ENCODE measurements around the gene NYAP2. TPM values are rescaled to one million over a fixed set of nuclear protein-coding genes. Genes with fewer than 3 reads are reported as not detected.

Gene NYAP2
- total RNA-seq (2014; rRNA removed; shearing (Covaris generic)) = not detected in 2 replicates

DNA sequence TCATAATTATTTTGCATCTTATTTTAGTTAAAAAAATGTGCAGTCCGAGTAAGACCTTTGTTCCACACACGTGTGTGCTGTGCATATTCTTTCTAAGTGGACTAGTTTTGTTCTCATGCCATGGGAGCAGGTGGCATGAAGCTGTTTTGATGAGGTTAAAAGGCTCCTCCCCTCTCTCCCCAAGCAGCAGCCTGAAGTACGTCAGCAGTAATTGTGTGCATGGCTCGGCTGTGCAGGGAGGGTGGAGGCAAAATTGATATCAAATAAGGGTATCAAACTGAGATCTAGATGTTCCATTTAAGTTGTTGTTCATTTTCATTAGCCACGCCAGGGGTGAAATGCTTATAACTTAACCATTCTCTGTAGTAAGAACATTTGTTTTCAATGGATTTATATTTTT lies at the start of gene NYAP2:
TSS of gene NYAP2 (plus strand) at position 207 of the 400 bp plus-strand sequence. CDS start 9,171 bp downstream, outside the sequence.
- DNase-seq (ENCODE audit: low read depth) = no peak

DNA sequence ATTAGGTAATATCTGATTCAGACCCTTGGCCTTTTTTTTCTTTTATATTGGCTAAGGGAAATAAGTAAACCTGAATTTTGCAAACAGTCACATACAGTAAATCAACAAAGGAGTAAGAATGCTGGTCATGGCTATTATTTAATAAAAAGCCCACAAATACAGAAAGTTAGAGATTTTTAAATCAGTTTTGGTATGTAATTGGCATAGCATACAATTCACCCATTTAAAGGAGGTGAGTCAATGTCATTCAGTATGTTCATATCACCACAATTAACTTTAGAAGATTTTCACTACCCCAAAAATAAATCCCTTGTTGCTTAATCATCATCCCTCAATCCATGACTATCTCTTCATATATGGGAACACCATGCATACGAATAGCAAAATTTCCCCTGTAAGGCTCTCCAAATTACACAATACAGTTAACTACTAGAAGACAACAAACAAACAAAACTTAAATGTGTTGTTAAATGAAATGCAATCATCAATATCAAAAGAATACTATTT lies 45.9 kb upstream of the NYAP2 start:
- peak; percentile 59 for DNase-seq (ENCODE audit: low read depth)

DNA sequence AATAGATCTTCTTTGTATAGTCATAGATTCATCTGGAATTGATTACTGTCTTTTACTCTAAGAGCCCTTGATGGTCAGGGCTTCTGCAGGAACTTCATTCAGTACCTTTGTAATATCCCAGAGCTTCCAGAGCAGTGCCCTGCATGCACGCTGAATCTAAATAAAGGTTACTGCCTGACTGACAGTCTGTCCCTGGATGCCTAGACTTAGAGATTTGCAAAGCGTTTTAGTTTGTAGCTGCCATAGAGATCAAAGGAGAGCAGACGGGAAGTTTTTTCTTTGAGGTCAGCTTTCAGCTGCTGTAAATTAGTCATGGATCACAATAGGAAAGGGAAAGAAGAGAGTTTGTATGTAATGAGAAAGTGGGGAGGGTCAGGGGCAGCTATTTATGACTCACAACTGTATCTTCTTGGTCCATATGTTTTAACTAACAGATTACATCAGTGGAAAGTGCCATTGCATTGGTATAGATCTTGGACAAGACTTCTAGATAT lies 45.2 kb upstream of the NYAP2 start:
- DNase-seq (ENCODE audit: low read depth) = peak; percentile 99

DNA sequence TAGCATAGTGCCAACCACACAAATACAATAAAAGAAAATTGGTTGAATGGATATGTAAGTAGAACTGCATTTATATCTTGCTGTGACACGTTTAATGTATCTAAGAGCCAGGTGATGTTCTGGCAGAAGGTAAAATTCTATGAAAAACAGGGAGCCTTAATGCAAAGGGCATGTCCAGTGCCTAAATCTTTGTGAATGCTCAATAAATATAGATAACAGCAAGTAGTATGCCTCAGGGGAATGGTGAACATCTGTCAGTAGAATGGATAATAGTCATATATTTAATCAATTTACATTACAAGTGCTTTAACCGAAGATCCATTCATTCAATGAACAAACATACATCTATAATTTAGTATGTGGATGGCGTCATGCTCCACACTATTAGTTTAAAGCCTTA lies 43.7 kb upstream of the NYAP2 start:
- DNase-seq (ENCODE audit: low read depth) = no peak

DNA sequence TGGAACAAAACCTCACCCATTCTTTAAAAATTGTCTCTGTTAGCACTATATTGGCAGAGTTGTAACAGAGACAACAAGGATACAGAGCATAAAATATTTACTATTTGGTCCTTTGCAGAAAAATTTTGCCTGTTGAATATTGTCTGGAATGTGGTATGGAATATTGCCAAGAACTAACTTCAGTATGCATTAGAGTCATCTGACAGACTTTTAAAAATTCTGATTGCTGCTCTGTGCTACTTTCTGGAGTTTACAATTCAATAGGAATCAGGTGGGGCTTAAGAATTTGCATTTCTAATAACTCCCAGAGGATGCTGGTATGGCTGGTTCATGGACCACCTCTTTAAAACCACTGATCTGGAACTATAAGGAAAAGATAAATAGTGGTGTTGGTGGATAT lies 32.8 kb upstream of the NYAP2 start:
- DNase-seq (ENCODE audit: low read depth) = peak; percentile 12

DNA sequence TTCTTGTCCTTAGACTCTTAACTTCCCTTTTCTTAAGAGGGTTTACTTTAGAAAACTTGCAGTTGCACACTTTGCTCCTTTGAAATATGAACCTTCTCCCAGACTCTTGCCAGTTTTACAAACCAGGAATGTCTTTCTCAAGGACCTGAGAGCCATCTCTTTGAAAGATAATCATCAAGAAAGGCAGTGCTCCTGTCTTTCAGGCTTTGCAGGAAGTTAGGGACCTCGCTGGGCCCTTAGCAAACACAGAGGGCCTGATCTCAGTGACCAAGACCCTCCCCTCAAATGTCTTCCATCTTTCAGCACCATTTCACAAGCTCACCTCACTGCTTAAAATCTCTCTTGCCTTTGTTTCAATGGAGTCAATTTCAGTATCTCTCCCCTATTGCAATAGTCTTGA lies 32.0 kb upstream of the NYAP2 start:
- DNase-seq (ENCODE audit: low read depth) = no peak

DNA sequence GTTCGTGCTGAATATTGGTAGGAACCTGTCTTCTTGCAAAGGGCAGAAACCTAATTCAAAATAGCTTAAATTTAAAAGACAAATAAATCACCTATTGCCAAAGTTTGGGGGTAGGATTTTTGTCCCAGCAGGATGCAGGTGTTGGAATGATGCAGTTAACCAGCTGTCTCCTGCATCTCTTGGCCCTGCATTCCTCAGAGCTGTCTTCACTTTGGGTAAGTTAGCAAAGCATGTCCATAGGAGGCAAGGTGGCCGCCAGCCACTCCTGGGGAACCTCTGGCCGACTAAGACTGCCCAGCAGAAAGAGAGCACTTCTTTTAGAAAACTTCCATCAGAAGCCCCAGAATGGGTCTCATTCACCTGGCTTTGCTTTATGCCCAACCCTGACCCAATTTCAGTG lies 20.5 kb upstream of the NYAP2 start:
- DNase-seq (ENCODE audit: low read depth) = no peak

DNA sequence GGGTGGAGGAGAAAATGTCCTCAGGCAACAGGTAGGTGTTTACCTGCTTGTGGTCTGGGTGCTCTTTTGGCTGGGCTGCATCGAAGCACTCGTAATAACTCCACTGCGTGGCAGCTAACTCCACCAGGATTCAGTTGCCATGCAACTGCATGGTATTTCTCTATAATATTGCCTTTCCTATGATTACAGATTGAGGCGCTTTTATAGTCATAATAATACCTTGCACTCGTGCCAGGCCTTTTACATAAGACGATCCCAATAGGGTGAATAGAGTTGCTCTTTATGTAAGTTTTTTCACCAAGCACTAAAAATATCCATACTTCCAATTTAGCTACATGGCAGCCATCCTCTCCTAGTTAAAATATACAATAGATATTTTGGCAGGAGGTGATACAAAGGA lies 19.7 kb upstream of the NYAP2 start:
- DNase-seq (ENCODE audit: low read depth) = no peak

DNA sequence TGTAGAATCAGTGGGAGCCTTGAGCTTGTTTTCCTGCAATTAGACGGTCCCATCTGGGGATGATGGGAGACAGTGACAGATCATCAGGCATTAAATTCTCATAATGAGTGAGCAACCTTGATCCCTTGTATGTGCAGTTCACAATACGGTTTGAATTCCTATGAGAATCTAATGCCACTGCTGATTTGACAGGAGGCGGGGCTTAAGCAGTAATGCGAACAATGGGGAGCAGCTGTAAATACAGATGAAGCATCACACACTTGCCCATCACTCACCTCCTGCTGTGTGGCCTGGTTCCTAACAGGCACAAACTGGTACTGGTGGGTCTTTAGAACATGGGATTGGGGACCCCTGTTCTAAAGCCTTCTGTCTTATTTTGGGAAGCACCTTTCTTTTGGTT lies 17.9 kb upstream of the NYAP2 start:
- DNase-seq (ENCODE audit: low read depth) = no peak

DNA sequence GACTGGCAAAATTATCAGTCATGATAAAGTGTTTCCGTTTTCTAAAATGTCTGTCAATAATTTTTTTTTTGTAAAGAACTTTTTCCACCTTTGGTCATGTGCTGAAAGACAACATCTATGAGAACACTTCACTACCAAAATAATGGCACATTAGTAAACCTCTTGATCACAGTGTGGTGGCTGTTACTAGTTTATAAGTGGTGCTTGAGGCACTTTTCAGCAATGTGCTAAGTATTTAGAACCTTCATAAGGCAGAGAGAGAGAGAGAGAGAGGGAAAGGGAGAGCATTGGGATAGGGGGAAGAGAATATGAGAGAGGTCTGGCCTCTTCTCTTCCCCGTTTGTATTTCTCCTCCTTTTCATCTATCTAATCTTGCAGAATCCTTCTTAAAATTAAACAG lies 1.1 kb upstream of the NYAP2 start:
- DNase-seq (ENCODE audit: low read depth) = no peak

DNA sequence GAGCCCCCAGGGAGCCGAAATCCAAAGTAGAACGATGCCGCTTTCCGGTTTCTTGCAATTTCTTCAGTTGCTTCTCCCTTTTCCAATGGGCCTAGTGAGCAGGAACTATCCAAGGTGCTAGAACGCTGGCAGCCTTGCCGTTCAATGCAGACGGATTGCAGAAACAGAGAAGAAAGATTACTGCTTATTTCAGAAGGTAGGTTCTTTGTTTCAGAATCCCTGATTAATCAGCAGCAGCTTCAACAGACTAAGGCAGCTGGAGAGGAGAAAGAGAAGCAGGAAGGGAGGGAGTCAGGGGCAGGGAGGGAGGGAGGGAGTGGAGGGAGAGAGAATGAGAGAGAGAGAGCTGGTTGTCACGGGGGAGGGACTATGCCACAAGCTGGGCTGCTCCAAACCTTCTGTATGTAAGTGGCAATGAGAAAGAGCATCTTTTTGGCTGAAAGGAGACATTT lies 576 bp downstream of the NYAP2 start:
- DNase-seq (ENCODE audit: low read depth) = peak; percentile 62

DNA sequence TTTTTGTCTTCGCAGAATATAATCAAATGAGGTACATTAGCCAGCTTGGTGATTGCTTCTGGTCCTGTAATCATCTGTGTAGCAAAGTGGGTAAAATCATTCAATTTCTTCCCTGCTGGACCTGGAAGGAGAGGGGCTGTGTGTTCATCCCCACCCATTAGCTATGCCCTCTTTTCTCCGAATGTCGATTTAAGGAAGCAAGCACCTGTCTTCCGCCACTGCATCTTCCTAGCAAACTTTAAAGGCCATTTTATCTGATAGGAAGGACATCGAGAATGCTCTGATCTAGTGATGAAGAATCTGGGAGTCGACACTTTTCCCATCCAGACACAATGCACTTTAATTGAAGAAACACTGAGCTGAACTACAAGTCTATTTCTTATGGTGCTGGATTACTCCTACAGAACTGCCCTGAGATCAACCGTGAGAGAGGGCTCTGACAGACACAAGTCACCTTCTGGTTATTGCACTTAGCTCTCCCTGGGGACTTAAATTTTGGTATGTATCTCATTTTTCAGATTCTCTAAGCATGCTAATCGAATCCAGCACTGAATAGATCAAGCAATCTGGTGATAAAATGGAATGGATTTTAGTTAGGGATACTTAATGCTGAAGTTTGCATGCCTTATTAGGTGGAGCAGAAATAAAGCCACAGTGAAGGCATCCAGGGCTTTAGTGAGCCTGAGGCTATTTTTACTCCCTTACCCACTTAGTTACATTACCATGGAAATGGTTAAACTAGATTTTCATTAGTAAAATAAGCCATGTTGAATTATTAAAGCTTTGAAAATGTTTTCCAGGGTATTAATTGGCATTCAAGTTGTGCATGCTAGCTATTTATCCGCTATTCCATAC lies 1.3 kb downstream of the NYAP2 start:
- no peak for DNase-seq (ENCODE audit: low read depth)

DNA sequence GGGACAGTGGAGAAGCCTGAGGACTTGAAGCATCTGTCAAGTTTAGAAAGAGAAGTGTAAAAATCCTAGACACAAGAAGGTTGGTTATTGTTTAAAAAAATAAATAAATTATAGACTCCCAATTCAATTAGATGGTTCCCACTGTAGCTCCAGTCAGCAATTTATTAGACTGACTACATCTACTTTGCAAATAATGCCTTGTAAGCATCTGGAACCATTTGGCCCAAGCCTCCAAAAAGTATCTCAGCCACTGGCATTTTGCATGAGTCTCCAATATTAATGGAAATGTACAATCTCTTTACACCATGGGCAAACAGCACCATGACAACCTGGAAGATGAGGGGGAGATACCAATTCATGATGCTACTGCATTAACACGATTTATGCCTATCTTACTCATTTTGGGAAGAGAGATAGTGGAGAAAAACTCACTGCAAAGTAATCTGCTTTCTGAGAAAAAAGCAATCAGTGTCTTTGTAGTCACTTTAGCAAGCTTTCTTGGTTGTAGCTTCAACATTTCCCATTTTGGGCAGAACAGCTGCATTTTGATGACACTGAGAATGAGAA lies 2.8 kb downstream of the NYAP2 start:
- DNase-seq (ENCODE audit: low read depth) = no peak

DNA sequence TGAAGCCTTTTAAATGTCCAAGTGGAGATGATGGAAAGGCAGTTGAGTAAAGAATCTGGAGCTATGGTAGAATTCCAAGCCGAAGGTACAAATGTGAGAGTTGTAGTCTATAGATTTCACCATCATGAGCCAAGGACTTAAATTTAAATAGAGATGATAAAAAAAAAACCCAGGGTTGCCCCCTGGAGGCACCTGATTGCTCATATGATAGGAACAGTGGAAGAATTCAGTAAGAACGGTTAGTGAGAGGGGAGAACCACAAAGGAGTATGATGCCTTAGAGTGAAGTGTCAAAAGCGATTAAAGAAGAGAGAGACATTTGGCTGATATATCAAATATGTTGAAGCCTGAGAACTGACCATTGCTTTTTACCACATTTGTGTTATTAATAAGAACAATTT lies 11.9 kb downstream of the NYAP2 start:
- DNase-seq (ENCODE audit: low read depth) = peak; percentile 28

DNA sequence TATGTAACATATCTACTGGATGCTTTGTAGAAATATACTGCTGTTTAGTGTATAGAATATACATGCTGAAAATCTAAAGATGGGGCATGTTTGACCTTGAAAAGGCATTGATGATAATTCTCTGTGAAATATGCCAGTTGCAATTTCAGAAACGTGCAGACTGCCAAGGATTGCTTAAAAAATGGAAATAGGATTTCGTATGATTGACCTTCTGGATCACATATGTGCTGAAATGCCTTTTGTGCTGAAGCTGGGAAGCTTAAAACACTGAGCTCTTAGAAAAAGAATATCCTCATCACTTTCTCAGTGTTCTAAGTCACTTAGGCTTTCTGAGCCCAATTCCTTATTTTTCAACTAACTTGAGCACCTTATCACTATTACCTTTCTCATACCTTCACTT lies 14.3 kb downstream of the NYAP2 start:
- DNase-seq (ENCODE audit: low read depth) = no peak

DNA sequence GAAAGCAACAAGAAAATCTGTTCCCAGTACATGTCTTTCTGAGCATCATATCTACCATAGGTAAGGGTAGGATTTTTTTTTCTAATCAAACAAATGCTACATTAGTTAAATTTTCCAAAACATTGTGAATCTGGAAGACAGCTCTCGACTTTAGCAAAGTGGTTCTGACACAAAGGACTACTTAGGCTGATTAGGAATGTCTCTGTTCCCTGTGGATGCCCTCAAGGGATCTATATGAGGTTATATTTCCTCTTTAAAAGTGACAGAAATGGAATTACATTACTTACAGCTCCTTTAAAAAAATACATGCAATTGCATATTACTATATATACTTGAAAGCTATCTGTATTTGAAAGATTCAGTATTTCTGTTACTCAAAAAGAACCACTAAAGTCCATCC lies 15.4 kb downstream of the NYAP2 start:
- no peak for DNase-seq (ENCODE audit: low read depth)

DNA sequence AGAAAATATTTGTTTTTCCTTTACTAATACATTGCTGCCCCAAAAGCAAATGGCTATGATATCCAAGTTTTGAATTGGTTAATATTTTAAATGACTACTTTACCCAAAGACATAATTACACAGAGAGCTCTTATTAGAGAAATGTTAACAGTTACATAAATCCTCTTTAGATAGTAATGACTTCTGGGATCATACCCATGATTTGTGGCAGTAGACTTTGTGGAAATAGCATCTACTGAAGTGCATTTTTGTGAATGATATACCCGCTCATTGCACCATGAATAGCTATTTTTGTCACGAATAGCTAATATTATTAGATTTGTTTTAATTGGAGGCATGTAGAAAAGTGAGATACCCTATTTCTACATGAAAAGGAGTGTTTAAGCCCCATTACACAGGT lies 15.8 kb downstream of the NYAP2 start:
- DNase-seq (ENCODE audit: low read depth) = no peak

DNA sequence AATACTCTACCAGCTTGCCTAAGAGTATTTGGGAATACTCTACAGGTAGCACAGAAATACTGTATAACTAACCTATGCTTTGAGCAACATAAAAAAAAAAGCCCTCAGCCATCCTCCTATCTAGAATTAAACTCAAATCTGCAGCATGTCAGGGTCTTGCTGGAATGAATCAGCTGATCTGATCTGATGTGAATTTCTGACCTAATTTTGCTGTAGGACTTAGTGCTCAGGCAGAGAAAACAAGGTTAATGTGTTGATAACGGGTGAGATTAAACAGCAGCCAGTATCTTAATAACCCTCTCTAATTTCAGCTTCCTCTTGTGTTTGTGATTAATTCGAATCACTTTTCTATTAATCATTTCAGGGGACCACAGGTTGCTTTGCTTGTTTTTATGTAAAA lies 16.3 kb downstream of the NYAP2 start:
- DNase-seq (ENCODE audit: low read depth) = no peak

DNA sequence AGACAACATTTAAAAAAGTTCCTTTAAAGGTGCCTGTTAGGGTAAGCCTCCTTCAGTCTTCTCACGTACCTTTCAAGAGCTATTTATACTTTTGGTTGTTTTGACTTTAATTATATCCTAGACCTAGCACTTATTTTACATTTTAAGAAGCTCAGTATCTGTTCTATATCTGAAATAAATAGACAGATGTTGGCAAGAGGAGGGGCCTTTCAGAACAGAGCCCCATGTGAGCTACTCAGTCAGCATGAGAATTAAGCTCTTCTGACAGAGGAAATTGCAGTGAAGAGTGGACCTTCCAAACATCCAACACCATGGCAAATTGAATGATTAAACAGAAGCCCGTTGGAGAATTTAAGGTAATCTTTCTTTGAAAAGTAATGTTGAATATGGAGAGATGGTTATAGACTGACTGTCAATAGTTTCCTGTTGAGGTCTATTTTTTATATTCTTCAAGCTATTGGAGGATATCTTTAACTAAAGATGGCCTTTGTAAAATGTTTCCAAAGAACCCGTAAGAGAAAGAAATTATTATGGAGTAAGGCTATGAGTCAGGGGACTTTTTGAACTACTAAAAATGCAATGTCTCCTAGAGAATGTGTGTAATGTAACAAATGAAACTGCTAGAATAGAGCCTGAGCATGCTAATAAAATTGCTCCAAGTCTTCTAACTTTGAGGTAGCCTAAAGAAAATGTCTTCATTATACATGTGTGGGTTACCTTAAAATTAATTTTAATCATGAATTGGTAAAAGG lies 17.3 kb downstream of the NYAP2 start:
- DNase-seq (ENCODE audit: low read depth) = no peak

DNA sequence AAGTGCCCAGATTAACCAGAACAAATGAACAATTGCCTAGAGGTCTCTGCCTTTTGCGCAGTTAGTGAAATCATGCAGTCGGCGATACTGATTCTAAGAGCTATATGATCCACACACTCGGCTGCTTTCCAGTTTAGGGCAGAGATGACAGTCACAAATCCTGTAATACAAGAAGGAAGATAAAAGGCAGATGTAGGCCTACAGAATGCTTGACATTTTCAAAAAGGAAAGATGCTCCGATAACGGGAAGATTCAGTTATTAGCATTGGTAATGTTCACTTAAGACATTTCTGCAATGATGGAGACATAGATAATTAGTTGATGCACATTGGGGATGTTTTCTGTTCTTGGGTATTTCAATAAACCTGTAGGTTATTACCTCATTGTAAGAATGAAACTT lies 19.5 kb downstream of the NYAP2 start:
- DNase-seq (ENCODE audit: low read depth) = no peak

DNA sequence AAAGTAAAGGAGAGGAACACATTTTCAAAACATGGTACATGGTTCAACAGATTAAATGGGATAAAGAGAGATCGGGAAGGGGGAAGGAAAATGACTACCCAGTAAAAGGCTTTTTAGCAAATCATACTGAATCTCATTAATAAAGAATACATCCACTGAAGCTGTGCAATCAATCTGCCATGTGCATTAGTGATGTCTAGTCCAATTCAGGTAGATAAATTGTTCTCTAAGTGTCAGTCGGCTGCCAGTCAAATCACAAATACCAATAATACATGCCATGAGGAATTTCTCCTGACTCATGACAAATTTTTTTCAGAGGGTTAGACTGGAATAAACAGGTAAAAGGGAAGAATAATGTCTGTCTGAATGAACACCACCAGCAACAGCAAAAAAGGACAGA lies 22.6 kb downstream of the NYAP2 start:
- DNase-seq (ENCODE audit: low read depth) = no peak

DNA sequence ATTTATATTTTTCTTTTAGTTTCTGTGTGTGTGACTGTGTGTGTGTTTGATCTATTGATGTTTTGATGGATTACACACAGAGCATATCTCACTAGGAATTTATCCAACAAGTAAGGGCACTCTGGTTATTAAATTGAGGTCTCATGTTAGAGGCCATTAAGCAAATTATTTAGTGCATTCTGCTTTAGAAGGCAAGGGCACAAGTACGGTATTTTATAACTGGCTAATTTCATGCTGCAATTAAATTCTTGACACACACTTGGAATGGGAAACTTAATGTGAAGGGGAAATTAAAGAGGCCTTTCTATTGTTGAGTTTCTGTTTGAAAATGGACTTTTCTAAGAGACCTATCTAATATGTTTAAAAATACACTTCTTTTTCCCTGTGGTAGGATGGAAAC lies 25.8 kb downstream of the NYAP2 start:
- DNase-seq (ENCODE audit: low read depth) = no peak

Measured in RPMI7951 (cell line).